MM.1S (cell line): ENCODE measurements around the gene ZNF764.

Experiments used
- DNase-seq: peaks from one replicate; pipeline ENCODE4 v3.0.0-alpha.2; 2015
- H2AFZ ChIP-seq: fragments of 300-600 bp; sonication (generic); 2 replicates; pipeline ENCODE4 v1.6.0; 2016; ENCODE audit warnings: antibody characterized with exemption, low read length
- H3F3A ChIP-seq: fragments of 300-600 bp; sonication (generic); 2 replicates; pipeline ENCODE4 v1.6.1; 2016; ENCODE audit warnings: mild to moderate bottlenecking, antibody characterized with exemption, low read length, moderate library complexity, mixed read lengths; ENCODE audit not compliant: insufficient read depth
- H3K27ac ChIP-seq: fragments of 300-600 bp; sonication (generic); 2 replicates; pipeline ENCODE4 v1.5.1; 2016; ENCODE audit warnings: mild to moderate bottlenecking, low read length
- H3K27me3 ChIP-seq: fragments of 300-600 bp; sonication (generic); replicated peaks from 2 replicates; pipeline ENCODE4 v1.6.0; 2016; ENCODE audit warnings: low read length; ENCODE audit not compliant: insufficient read depth
- H3K36me3 ChIP-seq: fragments of 300-600 bp; sonication (generic); replicated peaks from 2 replicates; pipeline ENCODE4 v1.6.1; 2016; ENCODE audit warnings: mild to moderate bottlenecking, low read length, mixed read lengths; ENCODE audit not compliant: insufficient read depth
- H3K4me1 ChIP-seq: fragments of 300-600 bp; sonication (generic); 2 replicates; pipeline ENCODE4 v1.6.1; 2016; ENCODE audit warnings: low read length, mixed read lengths
- H3K4me2 ChIP-seq: fragments of 300-600 bp; sonication (generic); 2 replicates; pipeline ENCODE4 v1.6.0; 2016; ENCODE audit warnings: low read depth, low read length
- H3K4me3 ChIP-seq: fragments of 300-600 bp; sonication (generic); 2 replicates; pipeline ENCODE4 v1.5.1; 2016; ENCODE audit warnings: low read length, mixed read lengths
- H3K79me2 ChIP-seq: fragments of 300-600 bp; sonication (generic); 2 replicates; pipeline ENCODE4 v1.6.1; 2016; ENCODE audit warnings: mixed run types, low read length, mixed read lengths
- H3K9ac ChIP-seq: fragments of 300-600 bp; sonication (generic); 2 replicates; pipeline ENCODE4 v1.6.1; 2016; ENCODE audit warnings: low read length, mixed read lengths
- H3K9me2 ChIP-seq: fragments of 300-600 bp; sonication (generic); replicated peaks from 2 replicates; pipeline ENCODE4 v1.6.1; 2016; ENCODE audit warnings: mild to moderate bottlenecking, low read length, mixed read lengths; ENCODE audit not compliant: insufficient read depth
- H3K9me3 ChIP-seq: fragments of 300-600 bp; sonication (generic); replicated peaks from 2 replicates; pipeline ENCODE4 v1.6.1; 2016; ENCODE audit warnings: mild to moderate bottlenecking, low read length, mixed read lengths; ENCODE audit not compliant: insufficient read depth
- H4K20me1 ChIP-seq: fragments of 300-600 bp; sonication (generic); 2 replicates; pipeline ENCODE4 v1.6.1; 2016; ENCODE audit warnings: mild to moderate bottlenecking, low read length, moderate library complexity, mixed read lengths; ENCODE audit not compliant: insufficient read depth
- EZH2 ChIP-seq: fragments of 300-600 bp; sonication (generic); optimal IDR thresholded peaks from 2 replicates; pipeline ENCODE3; 2017; ENCODE audit warnings: low read depth, mild to moderate bottlenecking, antibody characterized with exemption, low read length, mixed read lengths
- EZH2phosphoT487 ChIP-seq: fragments of 300-600 bp; sonication (generic); IDR thresholded peaks from 2 replicates; pipeline ENCODE4 v1.6.1; 2018; ENCODE audit warnings: antibody characterized with exemption, low read length
- TF ChIP-seq, protein P1 (sequence below): fragments of 300-600 bp; sonication (generic); IDR thresholded peaks from 2 replicates; pipeline ENCODE4 v1.5.1; 2016; ENCODE audit warnings: antibody characterized with exemption, low read length, mixed read lengths

Gene ZNF764

DNA sequence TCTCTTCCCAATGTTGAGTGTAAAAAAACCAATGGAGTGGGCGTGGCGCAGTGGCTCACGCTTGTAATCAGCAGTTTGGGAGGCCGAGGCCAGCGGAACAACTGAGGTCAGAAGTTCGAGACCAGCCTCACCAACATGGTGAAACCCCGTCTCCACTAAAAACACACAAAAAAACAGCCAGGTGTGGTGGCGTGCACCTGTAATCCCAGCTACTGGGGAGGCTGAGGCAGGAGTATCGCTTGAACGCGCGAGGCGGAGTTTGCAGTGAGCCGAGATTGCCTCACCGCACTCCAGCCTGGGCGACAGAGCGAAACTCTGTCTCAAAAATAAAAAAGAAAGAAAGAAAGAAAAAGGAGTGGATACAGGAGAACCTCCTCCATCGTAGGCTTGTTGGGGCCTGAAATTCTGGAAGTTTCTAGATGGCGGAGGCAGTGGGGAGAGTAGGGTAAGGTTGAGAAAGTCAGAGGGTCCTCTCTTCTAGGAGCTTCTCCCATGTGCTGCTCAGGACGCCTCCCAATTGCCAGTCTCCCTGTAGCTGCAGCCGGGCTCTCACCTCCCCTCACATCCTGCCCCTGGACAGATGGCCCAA is 709 bp upstream of the ZNF764 start:
- Histone ChIP-seq H3F3A (peaks cover 10% of the 10 kb centered on the region), H3K4me1 (no peaks in the 10 kb centered on the region), H3K9me2 (no peaks in the 10 kb centered on the region), H3K4me3 (peak overlapping the region; percentile 80), H3K27ac (peak overlapping the region; percentile 83; the same call in 1 of the 2 replicates), H3K9ac (peak overlapping the region; percentile 90; the same call in 1 of the 2 replicates), H3K36me3 (no peaks in the 10 kb centered on the region), H3K9me3 (no peaks in the 10 kb centered on the region), H3K27me3 (no peaks in the 10 kb centered on the region), H4K20me1 (no peaks in the 10 kb centered on the region), H3K79me2 (peaks cover 30% of the 10 kb centered on the region), H3K4me2 (peak overlapping the region; percentile 27), H2AFZ (peak overlapping the region; percentile 57)
- DNase-seq: no peak
- TF ChIP-seq EZH2 (no peak), EZH2phosphoT487 (no peak)
- TF ChIP-seq, protein P1, sequence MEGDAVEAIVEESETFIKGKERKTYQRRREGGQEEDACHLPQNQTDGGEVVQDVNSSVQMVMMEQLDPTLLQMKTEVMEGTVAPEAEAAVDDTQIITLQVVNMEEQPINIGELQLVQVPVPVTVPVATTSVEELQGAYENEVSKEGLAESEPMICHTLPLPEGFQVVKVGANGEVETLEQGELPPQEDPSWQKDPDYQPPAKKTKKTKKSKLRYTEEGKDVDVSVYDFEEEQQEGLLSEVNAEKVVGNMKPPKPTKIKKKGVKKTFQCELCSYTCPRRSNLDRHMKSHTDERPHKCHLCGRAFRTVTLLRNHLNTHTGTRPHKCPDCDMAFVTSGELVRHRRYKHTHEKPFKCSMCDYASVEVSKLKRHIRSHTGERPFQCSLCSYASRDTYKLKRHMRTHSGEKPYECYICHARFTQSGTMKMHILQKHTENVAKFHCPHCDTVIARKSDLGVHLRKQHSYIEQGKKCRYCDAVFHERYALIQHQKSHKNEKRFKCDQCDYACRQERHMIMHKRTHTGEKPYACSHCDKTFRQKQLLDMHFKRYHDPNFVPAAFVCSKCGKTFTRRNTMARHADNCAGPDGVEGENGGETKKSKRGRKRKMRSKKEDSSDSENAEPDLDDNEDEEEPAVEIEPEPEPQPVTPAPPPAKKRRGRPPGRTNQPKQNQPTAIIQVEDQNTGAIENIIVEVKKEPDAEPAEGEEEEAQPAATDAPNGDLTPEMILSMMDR: no peak

DNA sequence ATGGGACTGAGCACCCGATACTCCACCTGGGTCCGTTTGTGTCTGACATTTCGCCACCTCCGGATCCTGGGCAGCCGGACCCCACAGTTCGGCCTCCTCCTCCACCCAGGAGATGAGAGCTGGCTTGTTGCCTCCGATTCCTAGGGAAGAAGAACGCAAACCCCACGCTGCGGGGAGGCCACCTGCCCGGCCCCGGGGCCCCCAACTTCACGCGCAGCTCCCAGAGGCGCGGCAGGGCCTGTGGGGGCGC is 542 bp downstream of the ZNF764 start:
- TF ChIP-seq, protein P1: no peak
- TF ChIP-seq EZH2 (no peak), EZH2phosphoT487 (no peak)

DNA sequence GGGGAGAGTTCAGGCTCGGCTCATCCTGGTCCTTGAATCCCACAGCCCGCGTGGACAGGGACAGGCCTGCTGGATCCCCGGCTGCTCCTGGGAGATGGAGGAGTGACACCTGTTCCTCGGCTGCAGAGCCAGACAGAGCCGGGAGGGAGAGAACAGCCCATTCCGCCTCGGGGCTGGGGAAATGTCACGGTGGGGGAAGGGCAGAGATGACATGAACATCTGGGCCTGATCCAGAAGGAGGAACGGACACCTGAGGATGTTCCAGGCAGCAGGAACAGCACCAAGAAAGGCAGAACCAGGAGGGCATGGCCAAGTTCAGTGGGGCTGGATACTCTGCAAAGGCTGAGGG is 2.1 kb downstream of the ZNF764 start:
- no peak for DNase-seq
- H3K4me1 ChIP-seq: no peaks in the 10 kb centered on the region
- no peak overlapping the region for H3K9ac ChIP-seq
- no peak overlapping the region for H3K4me2 ChIP-seq
- H3K9me3 ChIP-seq: no peaks in the 10 kb centered on the region
- no peaks in the 10 kb centered on the region for H3K36me3 ChIP-seq
- no peak overlapping the region for H2AFZ ChIP-seq
- peaks cover 10% of the 10 kb centered on the region for H3F3A ChIP-seq
- peaks cover 30% of the 10 kb centered on the region for H3K79me2 ChIP-seq
- no peaks in the 10 kb centered on the region for H3K9me2 ChIP-seq
- no peak overlapping the region for H3K4me3 ChIP-seq
- TF ChIP-seq, protein P1: no peak
- TF ChIP-seq EZH2phosphoT487 (no peak), EZH2 (no peak)
- H3K27me3 ChIP-seq: no peaks in the 10 kb centered on the region
- H4K20me1 ChIP-seq: no peaks in the 10 kb centered on the region
- H3K27ac ChIP-seq: no peak overlapping the region

More for the DNA sequence above, 542 bp downstream of the ZNF764 start:
- DNase-seq: peak; percentile 52
- Histone ChIP-seq H3K4me2 (peak overlapping the region; percentile 76), H4K20me1 (no peaks in the 10 kb centered on the region), H3K27me3 (no peaks in the 10 kb centered on the region), H3K9me3 (no peaks in the 10 kb centered on the region), H2AFZ (peak overlapping the region; percentile 94), H3K4me1 (no peaks in the 10 kb centered on the region), H3F3A (peaks cover 10% of the 10 kb centered on the region), H3K9ac (peak overlapping the region; percentile 90), H3K9me2 (no peaks in the 10 kb centered on the region), H3K27ac (peak overlapping the region; percentile 83; the same call in 1 of the 2 replicates), H3K4me3 (peak overlapping the region; percentile 80), H3K36me3 (no peaks in the 10 kb centered on the region), H3K79me2 (peaks cover 30% of the 10 kb centered on the region)
